Trophoblast cell (in vitro differentiated cells and primary cell): ENCODE measurements around the gene EPB41L5.

Experiments
- DNase-seq, 2 donors: peaks; one replicate each; pipeline ENCODE4 v3.0.0-alpha.2; 2016
- H2AFZ ChIP-seq: 2 replicates; pipeline ENCODE4 v1.6.1; 2013; ENCODE audit warnings: low read length, moderate library complexity, mild to moderate bottlenecking; ENCODE audit not compliant: insufficient read depth, poor library complexity
- H2AK5ac ChIP-seq: 2 replicates; pipeline ENCODE4 v1.6.1; 2013; ENCODE audit warnings: mild to moderate bottlenecking, low read length
- H2BK120ac ChIP-seq: 2 replicates; pipeline ENCODE4 v1.6.1; 2013; ENCODE audit warnings: low read length, mild to moderate bottlenecking, moderate library complexity; ENCODE audit not compliant: insufficient read depth, poor library complexity
- H2BK12ac ChIP-seq: 2 replicates; pipeline ENCODE4 v1.6.1; 2013; ENCODE audit warnings: mild to moderate bottlenecking, low read length, moderate library complexity
- H2BK5ac ChIP-seq: 2 replicates; pipeline ENCODE4 v1.6.1; 2013; ENCODE audit warnings: low read length, low read depth, moderate library complexity, mild to moderate bottlenecking; ENCODE audit not compliant: poor library complexity
- H3K14ac ChIP-seq: 2 replicates; pipeline ENCODE4 v1.6.1; 2013; ENCODE audit warnings: mild to moderate bottlenecking, low read length
- H3K18ac ChIP-seq: 2 replicates; pipeline ENCODE4 v1.6.1; 2013; ENCODE audit warnings: mild to moderate bottlenecking, low read length
- H3K23ac ChIP-seq: 2 replicates; pipeline ENCODE4 v1.6.1; 2013; ENCODE audit warnings: low read length
- H3K27ac ChIP-seq: 2 replicates; pipeline ENCODE4 v1.5.1; 2013; ENCODE audit warnings: low read depth, mild to moderate bottlenecking, inconsistent platforms, low read length, moderate library complexity
- H3K27me3 ChIP-seq: 2 replicates; pipeline ENCODE4 v1.6.1; 2013; ENCODE audit warnings: inconsistent platforms, mild to moderate bottlenecking, low read length, moderate library complexity; ENCODE audit not compliant: insufficient read depth
- H3K36me3 ChIP-seq, 2 experiments: 1 replicate in 1 of 2; 2 replicates in 1 of 2; pipeline ENCODE4 v1.6.1; 2013; ENCODE audit warnings: low read length in 2 of 2, mild to moderate bottlenecking in 2 of 2, moderate library complexity in 1 of 2; ENCODE audit not compliant: insufficient read depth in 2 of 2, control insufficient read depth in 1 of 2
- H3K4ac ChIP-seq: 2 replicates; pipeline ENCODE4 v1.6.1; 2013; ENCODE audit warnings: low read depth, mild to moderate bottlenecking, low read length, moderate library complexity
- H3K4me1 ChIP-seq, 2 experiments: 1 replicate in 1 of 2; 2 replicates in 1 of 2; pipeline ENCODE4 v1.6.1; 2013; ENCODE audit warnings: low read length in 2 of 2, mild to moderate bottlenecking in 2 of 2, moderate library complexity in 1 of 2; ENCODE audit not compliant: insufficient read depth in 2 of 2, control insufficient read depth in 1 of 2
- H3K4me2 ChIP-seq: 2 replicates; pipeline ENCODE4 v1.6.1; 2013; ENCODE audit warnings: inconsistent platforms, mild to moderate bottlenecking, low read length, moderate library complexity
- H3K4me3 ChIP-seq: 2 replicates; pipeline ENCODE4 v1.5.1; 2013; ENCODE audit warnings: mild to moderate bottlenecking, low read depth, low read length, inconsistent platforms
- H3K79me1 ChIP-seq: one replicate; pipeline ENCODE4 v1.6.1; 2013; ENCODE audit warnings: low read length
- H3K79me2 ChIP-seq: 2 replicates; pipeline ENCODE4 v1.6.1; 2013; ENCODE audit warnings: low read length, mild to moderate bottlenecking; ENCODE audit not compliant: control insufficient read depth, insufficient read depth, poor library complexity
- H3K9ac ChIP-seq: 2 replicates; pipeline ENCODE4 v1.6.1; 2013; ENCODE audit warnings: mild to moderate bottlenecking, low read length
- H3K9me3 ChIP-seq: 2 replicates; pipeline ENCODE4 v1.6.1; 2013; ENCODE audit warnings: low read depth, mild to moderate bottlenecking, control low read depth, inconsistent platforms, low read length; ENCODE audit not compliant: insufficient read depth
- H4K12ac ChIP-seq: 2 replicates; pipeline ENCODE4 v1.6.1; 2013; ENCODE audit warnings: low read depth, mild to moderate bottlenecking, low read length, moderate library complexity
- H4K8ac ChIP-seq: 2 replicates; pipeline ENCODE4 v1.6.1; 2013; ENCODE audit warnings: low read depth, mild to moderate bottlenecking, low read length, moderate library complexity
- H4K91ac ChIP-seq: one replicate; pipeline ENCODE4 v1.6.1; 2013; ENCODE audit warnings: low read depth, mild to moderate bottlenecking, low read length, moderate library complexity
- WGBS: extraction: QIAGEN DNeasy Blood & Tissue Kit; methylation state at CpG from one replicate; pipeline ENCODE4 v1.1.7; 2013; ENCODE audit warnings: missing lambda C conversion rate; ENCODE audit not compliant: insufficient read length, insufficient coverage; ENCODE audit errors: extremely low coverage; 5-methylcytosine and 5-hydroxymethylcytosine counted together

The EPB41L5 gene

GRCh38 chr2:120109186-120110061, 96.5 kb downstream of the EPB41L5 start:
- Histone ChIP-seq H3K4me3 (no peak overlapping the region), H3K23ac (no peak overlapping the region), H3K79me2 (no peaks in the 10 kb centered on the region), H2BK120ac (no peak overlapping the region), H3K27me3 (no peaks in the 10 kb centered on the region), H3K14ac (no peak overlapping the region), H3K27ac (no peak overlapping the region), H2AFZ (no peak overlapping the region), H3K4ac (no peak overlapping the region), H3K79me1 (no peaks in the 10 kb centered on the region), H3K9ac (no peak overlapping the region), H2BK12ac (no peak overlapping the region), H3K9me3 (no peaks in the 10 kb centered on the region), H4K91ac (no peak overlapping the region), H3K4me1 (no peaks in the 10 kb centered on the region), H3K18ac (no peak overlapping the region), H2AK5ac (no peak overlapping the region), H2BK5ac (no peak overlapping the region), H3K4me2 (no peak overlapping the region), H3K36me3 (no peaks in the 10 kb centered on the region), H4K8ac (no peak overlapping the region), H4K12ac (no peak overlapping the region)
- no CpG with 5 or more reads among the region's 3 CpGs for WGBS
- DNase-seq: peak in 1 of 2 donors; percentile 60

DNA sequence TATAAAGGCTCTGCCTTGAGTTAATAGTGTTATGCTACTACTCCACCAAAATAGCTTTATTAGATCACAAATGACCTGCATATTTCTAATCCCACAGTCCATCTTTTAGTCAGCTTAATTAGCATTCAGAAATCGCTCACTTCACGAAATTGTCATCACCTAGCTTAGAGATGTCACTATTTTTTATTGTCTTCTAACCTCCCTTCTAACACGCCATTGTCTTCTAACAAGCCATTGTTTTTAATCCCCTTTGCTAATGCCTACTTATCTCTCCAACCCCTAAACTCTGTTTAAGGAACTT, 97.1 kb downstream of the EPB41L5 start:
- DNase-seq: no peak
- Histone ChIP-seq H3K4me1 (no peaks in the 10 kb centered on the region), H3K27me3 (no peaks in the 10 kb centered on the region), H3K79me2 (no peaks in the 10 kb centered on the region), H4K91ac (no peak overlapping the region), H4K8ac (no peak overlapping the region), H2AK5ac (no peak overlapping the region), H2BK5ac (no peak overlapping the region), H4K12ac (no peak overlapping the region), H3K79me1 (no peaks in the 10 kb centered on the region), H3K27ac (no peak overlapping the region), H3K14ac (no peak overlapping the region), H3K4me2 (no peak overlapping the region), H3K36me3 (no peaks in the 10 kb centered on the region), H3K4me3 (no peak overlapping the region), H3K9ac (no peak overlapping the region), H2BK12ac (no peak overlapping the region), H3K18ac (no peak overlapping the region), H2AFZ (no peak overlapping the region), H2BK120ac (no peak overlapping the region), H3K23ac (no peak overlapping the region), H3K4ac (no peak overlapping the region), H3K9me3 (no peaks in the 10 kb centered on the region)
- WGBS: no CpG with 5 or more reads among the region's 3 CpGs

DNA sequence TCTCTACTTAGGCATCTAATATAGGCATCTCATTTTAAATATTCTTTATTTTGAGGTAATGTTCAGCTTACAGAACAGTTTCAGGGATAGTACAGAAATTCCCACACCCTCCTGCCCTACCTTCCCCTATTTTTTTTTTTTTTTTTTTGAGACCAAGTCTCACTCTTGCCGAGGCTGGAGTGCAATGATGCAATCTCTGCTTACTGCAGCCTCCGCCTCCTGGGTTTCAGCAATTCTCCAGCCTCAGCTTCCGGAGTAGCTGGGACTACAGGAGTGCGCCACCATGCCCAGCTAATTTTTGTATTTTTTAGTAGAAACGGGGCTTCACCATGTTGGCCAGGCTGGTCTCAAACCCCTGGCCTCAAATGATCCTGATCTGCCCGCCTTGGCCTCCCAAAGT, 97.6 kb downstream of the EPB41L5 start:
- Histone ChIP-seq H2BK120ac (no peak overlapping the region), H3K27ac (no peak overlapping the region), H3K4me3 (no peak overlapping the region), H3K23ac (no peak overlapping the region), H3K9ac (no peak overlapping the region), H2AFZ (no peak overlapping the region), H3K14ac (no peak overlapping the region), H2BK12ac (no peak overlapping the region), H4K91ac (no peak overlapping the region), H3K4me1 (no peaks in the 10 kb centered on the region), H3K79me2 (no peaks in the 10 kb centered on the region), H3K4ac (no peak overlapping the region), H3K36me3 (peaks cover 0 to under 1% of the 10 kb centered on the region in 2 experiments), H3K79me1 (no peaks in the 10 kb centered on the region), H3K27me3 (no peaks in the 10 kb centered on the region), H4K12ac (no peak overlapping the region), H4K8ac (no peak overlapping the region), H3K4me2 (no peak overlapping the region), H3K18ac (no peak overlapping the region), H3K9me3 (no peaks in the 10 kb centered on the region), H2AK5ac (no peak overlapping the region), H2BK5ac (no peak overlapping the region)
- WGBS: no CpG with 5 or more reads among the region's 6 CpGs
- peak in 1 of 2 donors; percentile 10 for DNase-seq

GRCh38 chr2:120111193-120111592, 98.3 kb downstream of the EPB41L5 start:
- no peak for DNase-seq
- Histone ChIP-seq H3K79me2 (no peaks in the 10 kb centered on the region), H3K9me3 (peaks cover 2% of the 10 kb centered on the region), H2AK5ac (no peak overlapping the region), H3K27me3 (no peaks in the 10 kb centered on the region), H3K18ac (no peak overlapping the region), H3K27ac (no peak overlapping the region), H3K9ac (no peak overlapping the region), H4K91ac (no peak overlapping the region), H3K14ac (no peak overlapping the region), H3K4me1 (no peaks in the 10 kb centered on the region), H2BK5ac (no peak overlapping the region), H2BK12ac (no peak overlapping the region), H3K4me2 (no peak overlapping the region), H3K4ac (no peak overlapping the region), H4K8ac (no peak overlapping the region), H3K79me1 (no peaks in the 10 kb centered on the region), H3K4me3 (no peak overlapping the region), H3K23ac (no peak overlapping the region), H4K12ac (no peak overlapping the region), H2BK120ac (no peak overlapping the region), H2AFZ (no peak overlapping the region), H3K36me3 (peaks cover 0 to 3% of the 10 kb centered on the region in 2 experiments)
- no CpG with 5 or more reads among the region's 5 CpGs for WGBS
